ENCODE data around the gene GSTO1.

GSTO1 gene

DNA sequence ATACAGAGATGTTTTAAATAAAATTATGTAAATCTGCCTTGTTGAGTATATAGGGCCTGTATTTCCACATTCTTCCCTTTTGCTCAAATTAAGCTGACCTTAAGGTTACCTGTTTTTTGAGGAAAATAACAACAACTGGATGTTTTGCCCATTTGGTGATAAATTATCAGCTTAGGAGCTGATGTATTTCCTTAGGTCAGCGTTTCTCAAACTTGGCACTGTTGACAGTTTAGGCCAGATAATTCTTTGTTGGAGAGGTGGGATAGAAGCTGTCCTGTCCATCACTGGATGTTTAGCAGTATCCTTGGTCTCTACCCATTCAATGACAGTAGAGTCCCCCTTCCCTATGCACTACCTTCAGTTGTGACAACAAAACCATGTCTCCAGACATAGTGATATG lies 21.5 kb downstream of the GSTO1 start:
- no peak for DNase-seq (ENCODE audit: low spot score)

DNA sequence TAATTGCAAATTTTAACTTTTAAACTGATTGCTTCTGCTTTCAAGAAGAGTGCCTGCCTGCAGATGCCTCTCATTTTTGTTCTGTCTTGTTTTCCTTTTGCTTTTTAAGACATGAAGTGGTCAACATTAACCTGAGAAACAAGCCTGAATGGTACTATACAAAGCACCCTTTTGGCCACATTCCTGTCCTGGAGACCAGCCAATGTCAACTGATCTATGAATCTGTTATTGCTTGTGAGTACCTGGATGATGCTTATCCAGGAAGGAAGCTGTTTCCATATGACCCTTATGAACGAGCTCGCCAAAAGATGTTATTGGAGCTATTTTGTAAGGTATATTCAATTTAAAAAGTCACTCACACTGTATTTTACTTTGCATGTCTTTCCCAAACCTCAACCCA lies 23.1 kb downstream of the GSTO1 start:
- DNase-seq (ENCODE audit: low spot score): no peak

DNA sequence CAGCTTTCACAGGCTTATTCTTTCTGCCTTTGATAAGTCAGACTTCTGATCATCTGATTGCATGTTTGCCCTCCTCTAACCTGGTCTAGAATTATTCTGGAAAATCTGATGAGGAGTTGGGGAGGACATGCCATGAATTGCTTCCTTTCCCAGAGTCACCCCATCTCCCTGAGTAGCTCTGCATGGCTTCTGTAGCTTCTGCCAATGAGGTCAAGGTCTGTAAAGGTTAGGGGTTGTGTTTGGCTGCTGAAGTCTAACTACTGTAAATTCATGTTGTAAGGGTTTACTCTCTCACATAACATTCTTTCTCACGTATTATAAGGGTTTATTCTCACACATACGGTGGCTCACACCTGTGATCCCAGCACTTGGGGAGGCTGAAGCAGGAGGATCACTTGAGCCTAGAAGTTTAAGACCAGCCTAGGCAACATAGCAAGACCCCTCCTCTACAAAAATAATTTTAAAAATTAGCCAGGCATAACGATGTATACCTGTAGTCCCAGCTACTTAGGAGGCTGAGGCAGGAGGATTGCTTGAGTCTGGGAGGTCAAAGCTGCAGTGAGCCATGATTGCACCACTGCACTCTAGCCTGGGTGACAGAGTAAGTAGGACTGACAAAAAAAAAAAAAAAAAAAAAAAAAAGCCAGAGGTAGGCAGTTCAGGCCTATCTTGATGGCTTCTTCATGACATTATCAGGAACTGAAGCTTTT lies 25.0 kb downstream of the GSTO1 start:
- DNase-seq (ENCODE audit: low spot score): no peak

DNA sequence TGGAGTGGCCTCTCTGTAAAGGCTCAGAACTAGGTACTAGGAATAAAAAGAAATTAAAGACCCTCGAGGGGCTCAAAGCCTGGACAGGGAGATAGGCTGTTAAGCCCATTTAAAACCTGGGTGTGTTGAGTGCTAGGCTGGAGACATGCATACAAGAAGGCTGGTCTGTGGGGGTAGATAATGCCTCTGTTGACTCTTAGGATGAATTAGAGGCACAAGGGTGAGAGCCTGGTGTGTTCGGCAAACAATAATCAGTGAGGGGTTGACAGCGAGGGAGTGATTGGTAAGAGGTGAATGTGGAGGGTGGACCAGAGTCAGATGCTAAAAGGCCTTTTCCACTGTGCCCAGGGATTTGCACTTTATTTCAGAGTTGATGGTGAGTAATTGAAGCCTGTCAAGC lies 27.0 kb downstream of the GSTO1 start:
- DNase-seq (ENCODE audit: low spot score): no peak

DNA sequence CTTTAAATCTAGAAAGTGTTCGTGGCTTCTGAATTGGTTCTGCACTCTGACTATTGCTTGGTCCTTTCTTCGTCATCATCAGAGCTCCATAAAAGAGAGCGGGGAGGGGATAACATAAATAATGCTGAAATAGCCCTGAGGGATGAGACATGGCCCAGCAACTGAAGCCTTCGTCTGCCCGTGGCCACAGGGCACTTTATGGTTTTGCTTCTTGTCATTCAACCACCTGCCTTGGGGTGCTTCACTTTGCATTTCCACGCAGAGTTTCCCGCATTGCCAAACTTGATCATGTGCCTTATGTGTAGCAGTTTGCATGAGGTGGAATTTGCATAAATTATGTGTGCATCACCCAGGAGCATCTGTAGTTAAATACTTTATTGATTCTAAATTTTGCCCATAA lies 30.2 kb downstream of the GSTO1 start:
- DNase-seq (ENCODE audit: low spot score): no peak

GRCh38 chr10:104286939-104287338 lies 32.2 kb downstream of the GSTO1 start:
- no peak for DNase-seq (ENCODE audit: low spot score)

- no peak for DNase-seq (ENCODE audit: low spot score)
Observed at GRCh38 chr10:104288355-104288754, 33.7 kb downstream of the GSTO1 start.

- DNase-seq (ENCODE audit: low spot score): peak; percentile 91
Observed at GRCh38 chr10:104291439-104291951, 36.8 kb downstream of the GSTO1 start.

DNA sequence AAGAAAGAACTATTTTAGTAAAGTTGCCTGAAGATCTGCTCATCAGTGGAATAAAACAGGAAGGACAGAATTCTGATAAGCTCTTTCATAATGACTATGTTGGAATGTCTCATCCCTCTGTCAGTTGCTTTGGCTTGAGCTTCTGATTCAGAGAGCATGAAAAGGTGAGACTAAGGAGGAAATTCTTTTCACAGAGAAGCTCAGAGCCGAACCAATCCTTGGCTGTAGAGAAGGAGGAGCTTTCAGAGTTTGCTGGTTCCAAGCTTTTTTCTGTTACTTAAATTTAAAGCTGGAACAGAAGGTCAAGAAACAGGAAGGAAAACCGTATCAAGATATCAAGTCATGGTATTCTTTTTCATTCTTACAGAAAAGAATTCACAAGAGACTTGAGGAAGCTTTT lies 38.3 kb downstream of the GSTO1 start:
- DNase-seq (ENCODE audit: low spot score): no peak

DNA sequence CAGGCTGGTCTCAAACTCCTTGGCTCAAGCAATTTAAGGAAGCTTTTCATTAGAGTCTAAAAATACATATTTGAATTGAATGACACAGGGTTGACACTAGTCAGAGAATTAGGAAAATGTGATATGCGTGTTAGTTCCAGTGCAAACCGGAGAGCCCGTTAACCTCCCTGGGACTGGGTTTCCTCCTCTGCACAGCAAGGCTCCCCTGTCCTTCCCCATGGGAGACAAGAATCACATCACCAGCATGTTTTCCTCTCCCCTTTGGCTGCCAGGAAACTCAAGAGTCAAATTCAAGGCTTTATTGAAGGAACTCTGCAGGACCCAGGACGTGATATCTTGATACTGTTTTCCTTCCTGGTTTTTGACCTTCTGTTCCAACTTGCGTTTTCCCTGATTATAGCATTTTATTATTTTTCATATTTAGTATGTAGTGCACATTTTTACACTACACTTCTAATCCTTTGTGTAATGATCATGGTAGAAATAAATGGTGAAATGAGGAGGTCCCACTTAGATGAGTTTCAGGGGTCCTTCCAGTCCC lies 39.2 kb downstream of the GSTO1 start:
- no peak for DNase-seq (ENCODE audit: low spot score)

DNA sequence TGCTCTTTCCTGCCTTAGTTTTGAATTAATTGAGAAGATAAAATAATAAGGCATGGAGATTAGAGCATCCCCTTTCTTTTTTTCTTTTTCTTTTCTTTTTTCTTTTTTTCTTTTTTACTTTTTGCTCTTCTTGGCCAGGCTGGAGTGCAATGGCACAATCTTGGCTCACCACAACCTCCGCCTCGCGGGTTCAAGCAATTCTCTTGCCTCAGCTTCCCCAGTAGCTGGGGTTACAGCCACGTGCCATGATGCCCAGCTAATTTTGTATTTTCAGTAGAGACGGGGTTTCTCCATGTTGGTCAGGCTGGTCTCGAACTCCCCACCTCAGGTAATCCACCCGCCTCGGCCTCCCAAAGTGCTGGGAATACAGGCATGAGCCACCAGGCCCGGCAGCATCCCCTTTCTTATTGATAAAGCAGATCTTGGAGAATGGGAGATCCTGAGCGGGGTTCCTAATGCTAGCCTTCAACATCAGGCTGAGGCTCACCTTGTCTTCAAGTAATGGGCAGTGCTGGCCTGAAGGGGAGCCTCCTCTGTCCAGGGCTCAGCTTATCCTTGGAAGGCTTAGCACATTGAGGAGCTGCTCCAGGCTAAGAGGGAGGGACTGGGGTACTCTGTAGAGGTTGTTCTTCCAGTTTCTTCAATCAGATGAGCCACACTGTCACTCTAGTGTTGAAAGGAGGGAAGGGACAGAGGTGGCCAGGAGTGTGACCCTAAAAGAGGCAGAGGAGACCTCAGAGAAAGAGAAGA lies 42.2 kb downstream of the GSTO1 start:
- no peak for DNase-seq (ENCODE audit: low spot score)

DNA sequence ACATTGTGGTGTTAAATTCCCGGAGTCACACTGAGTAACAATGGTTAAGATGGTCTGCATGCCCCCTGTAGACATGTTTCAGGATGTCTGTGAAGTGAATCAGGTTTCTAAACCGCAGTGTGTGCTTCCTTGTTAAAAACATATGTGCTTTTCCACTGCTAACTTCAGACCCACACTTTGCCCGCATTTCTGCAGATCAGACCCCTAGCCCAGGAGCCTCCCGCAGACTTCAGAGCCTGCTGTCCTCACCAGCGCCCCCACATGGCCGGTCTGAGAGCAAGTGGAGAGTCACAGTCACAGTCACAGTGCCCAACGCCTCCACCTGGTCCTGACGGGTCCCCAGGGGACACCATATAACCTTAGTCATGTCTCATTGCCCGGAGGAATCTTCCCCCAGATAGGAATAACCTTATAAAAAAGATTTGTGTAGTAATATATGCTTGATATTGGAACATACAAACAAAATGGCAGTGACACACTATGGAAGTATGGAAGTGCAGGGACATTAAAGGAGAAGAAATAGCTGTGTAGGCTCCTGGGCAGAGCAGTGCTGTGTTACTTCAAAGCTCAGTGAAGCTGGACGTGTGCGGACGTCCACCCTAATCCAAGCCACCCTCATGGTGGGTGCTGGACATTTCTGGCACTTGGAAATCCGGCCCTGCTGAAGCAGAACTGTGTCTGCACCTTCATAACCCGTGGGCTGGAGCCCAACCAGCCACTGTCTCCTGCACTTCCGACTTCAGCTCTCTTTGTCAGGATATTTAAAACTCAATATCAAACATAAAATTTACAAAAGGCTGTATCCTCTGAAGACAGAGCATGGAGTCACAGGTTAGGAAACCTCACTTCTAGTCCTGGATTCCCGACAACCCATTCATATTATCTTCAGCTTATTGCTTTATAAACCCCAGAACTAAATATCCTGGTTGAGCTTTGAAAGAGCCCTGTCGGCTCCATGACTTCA lies 43.3 kb downstream of the GSTO1 start:
- peak; percentile 77 for DNase-seq (ENCODE audit: low spot score)

DNA sequence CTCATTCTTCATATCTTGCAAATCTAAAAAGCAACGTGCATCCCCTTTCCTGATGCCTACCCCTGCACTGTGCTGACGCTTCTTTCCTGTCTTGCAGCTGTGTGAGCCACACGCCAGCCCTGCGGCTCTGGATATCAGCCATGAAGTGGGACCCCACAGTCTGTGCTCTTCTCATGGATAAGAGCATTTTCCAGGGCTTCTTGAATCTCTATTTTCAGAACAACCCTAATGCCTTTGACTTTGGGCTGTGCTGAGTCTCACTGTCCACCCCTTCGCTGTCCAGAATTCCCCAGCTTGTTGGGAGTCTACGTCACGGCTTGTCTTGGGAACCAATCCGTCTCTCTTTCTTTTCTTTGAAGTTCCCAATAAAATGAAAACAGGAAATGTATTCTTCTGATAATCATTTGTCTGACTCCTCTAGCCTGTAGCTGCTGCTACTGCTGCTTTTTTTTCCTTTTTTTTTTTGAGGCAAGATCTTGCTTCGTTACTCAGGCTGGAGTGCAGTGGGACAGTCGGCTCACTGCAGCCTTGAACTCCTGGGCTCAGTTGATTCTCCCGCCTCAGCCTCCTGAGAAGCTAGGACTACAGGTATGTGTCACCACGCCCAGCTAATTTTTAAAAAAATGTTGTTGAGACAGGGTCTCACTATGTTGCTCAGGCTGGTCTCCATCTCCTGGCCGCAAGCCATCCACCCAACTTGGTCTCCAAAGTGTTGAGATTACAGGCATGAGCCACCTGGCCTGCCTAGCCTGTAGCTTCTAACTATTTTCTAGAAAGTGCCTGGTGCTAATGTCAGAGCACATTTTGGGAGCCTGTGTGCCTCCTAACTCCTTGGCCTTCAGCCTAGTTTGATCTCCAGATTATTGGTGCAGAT lies 44.6 kb downstream of the GSTO1 start:
- no peak for DNase-seq (ENCODE audit: low spot score)

DNA sequence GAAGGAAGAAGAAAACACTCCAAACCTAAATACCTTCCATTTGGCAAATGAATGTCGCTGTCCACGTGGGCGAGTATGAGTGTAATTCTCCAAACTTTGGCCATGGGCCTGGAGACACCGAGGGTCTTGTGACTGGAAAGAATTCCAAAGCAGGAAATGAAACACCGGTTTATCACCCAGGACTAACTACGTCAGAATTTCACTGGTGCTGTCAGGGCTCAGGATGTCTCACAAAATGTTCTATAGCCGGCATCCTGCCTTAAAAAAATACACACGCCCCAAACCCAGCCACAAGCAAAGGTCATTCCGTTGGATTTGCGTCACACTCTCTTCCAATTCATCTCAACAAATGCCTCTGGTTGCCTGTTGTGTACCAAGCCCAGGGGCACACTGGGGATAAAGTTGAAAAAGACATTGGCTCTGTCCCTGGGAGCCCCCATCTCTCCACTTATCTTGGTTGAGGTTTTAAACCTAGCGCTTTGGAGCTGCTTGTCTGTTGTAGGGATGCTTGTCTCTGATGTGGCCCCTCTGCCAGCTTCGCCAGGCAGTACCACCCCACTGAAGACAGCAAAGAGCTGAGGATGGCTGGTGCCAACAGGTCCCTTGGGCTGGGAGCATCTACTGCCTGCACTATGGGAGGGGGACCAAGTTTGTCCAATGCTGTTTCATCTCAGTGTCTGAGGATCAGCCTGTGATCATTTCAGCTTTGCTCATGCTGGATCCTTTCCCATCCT lies 45.5 kb downstream of the GSTO1 start:
- no peak for DNase-seq (ENCODE audit: low spot score)

- DNase-seq (ENCODE audit: low spot score): no peak
Observed at GRCh38 chr10:104300736-104301292, 46.1 kb downstream of the GSTO1 start.

GRCh38 chr10:104301907-104302690 lies 47.4 kb downstream of the GSTO1 start:
- DNase-seq (ENCODE audit: low spot score): no peak

DNA sequence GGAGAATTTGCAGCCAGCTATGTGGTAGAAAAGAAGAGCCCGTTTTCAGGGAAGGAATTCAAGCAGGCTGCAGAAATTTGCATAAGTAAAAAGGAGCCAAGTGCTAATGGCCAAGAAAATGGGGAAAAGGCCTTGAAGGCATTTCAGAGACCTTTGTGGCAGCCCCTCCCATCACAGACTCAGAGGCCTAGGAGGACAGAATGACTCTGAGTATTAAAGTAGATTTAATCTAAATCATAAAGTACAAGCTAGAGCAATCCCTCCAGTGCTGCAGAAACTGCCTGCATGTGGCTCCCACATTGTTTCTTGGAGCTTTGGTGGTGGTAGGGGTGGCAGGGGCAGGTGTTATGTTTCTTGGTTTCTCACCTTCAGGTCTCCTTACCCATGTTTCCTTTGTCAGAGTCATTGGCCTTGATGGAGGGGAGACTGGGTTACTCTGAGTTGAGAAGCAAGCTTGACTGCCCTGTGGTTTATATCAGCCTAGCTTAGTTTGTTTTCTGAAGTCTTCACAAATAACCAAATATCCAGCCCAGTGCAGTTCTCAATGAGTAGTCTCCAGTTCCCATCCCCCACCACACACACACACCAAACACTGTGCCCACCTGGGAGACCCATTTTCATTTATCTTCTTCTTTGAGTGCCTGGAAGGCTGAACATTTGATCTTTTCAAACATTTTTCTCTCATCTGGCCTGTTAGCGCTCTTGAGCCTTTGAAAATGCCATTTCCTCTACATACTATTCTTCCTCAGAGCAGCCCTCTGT lies 49.1 kb downstream of the GSTO1 start:
- DNase-seq (ENCODE audit: low spot score): no peak

GRCh38 chr10:104304356-104304745 lies 49.7 kb downstream of the GSTO1 start:
- DNase-seq (ENCODE audit: low spot score): no peak

Measured in ecto neural progenitor cell (in vitro differentiated cells).